H54 (cell line): ENCODE measurements around the gene SRP72.
"Not testable (repeated sequence)": the region's sequence is repeated elsewhere in the genome, so short reads cannot be mapped to it uniquely, and the experiment has no call there.

Experiments used
- DNase-seq: peaks from one replicate; pipeline ENCODE4 v3.0.0; 2011; ENCODE audit warnings: low spot score, mixed read lengths; ENCODE audit not compliant: insufficient read length
- FAIRE-seq: peaks from 3 replicates; lab custom pipeline; 2011; peaks lifted over from hg19 to GRCh38; lab: Jason Lieb, UNC
- POLR2A ChIP-seq: IDR thresholded peaks from 2 replicates; pipeline ENCODE4 v1.6.1; 2011; ENCODE audit warnings: low read depth, mild to moderate bottlenecking, low read length

The SRP72 gene

GRCh38 chr4:56448301-56448700 is 19.1 kb upstream of the SRP72 start:
- no peak for TF ChIP-seq POLR2A
- no peak for DNase-seq
- no peak for FAIRE-seq

DNA sequence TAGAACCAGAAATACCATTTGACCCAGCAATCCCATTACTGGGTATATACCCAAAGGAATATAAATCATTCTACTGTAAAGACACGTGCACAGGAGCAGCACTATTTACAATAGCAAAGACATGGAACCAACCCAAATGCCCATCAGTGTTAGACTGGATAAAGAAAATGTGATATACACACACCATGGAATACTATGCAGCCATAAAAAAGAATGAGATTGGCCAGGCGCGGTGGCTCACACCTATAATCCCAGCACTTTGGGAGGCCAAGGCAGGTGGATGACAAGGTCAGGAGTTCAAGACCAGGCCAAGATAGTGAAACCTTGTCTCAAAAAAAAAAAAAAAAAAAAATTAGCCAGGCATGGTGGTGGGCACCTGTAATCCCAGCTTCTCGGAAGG is 17.9 kb upstream of the SRP72 start:
- FAIRE-seq, DNase-seq: not testable (repeated sequence)

- FAIRE-seq (no peak), DNase-seq (no peak)
- TF ChIP-seq POLR2A = no peak
Observed at GRCh38 chr4:56450342-56450741, 17.1 kb upstream of the SRP72 start.

DNA sequence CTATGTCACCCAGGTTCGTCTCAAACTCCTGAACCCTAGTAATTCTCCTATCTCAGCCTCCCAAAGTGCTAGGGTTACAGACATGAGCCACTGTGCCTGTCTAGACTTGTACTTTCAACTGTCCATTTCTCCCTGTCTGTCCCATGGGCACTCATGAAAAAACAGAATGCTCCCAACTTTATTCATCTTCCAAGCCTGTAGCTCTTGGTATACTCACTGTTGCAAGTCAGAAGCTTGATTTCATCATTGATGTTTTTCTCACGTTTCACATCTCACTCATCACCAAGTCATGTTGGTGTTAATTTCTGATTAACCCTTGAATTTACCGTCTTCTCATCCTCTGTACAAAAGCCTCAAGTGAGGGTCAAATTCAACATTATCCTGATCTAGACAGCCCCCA is 7.3 kb upstream of the SRP72 start:
- DNase-seq (no peak), FAIRE-seq (no peak)
- TF ChIP-seq POLR2A = no peak

DNA sequence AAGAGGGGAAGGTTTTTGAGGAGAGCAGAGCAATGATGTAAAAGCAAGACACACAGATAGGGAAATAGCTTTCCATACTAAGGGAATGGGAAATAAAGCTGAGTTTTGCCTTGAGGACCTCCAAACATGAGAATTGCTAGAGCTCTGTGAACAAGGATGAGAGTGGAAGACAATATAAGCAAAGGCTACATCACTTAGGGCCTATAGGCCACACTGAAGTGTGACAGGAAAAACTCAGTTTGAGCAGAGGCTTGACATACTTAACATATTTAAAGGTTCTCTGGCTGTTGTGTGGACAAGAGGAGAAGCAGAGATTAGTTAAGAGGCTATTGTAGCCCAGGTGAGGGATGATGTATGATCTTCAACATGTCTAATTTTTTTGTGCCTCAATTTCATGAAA is 5.3 kb upstream of the SRP72 start:
- TF ChIP-seq POLR2A = no peak
- DNase-seq (no peak), FAIRE-seq (no peak)

DNA sequence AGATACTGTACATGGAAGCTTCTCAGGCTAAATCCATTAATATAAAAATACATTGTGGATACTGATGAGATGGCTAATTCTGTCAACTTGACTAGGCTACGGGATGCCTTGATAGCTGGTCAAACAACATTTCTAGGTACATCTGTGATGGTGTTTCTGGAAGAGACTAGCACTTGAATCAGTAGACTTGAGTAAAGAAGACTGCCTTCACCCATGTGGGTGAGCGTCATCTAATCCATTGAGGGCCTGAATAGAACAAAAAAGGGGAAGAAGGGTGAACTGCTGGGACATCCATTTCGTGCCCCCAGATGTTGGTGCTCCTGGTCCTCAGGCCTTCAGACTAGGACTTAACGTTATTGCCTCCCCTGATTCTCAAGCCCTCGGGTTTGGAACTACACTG is 3.7 kb upstream of the SRP72 start:
- TF ChIP-seq POLR2A = no peak
- no peak for FAIRE-seq
- no peak for DNase-seq

DNA sequence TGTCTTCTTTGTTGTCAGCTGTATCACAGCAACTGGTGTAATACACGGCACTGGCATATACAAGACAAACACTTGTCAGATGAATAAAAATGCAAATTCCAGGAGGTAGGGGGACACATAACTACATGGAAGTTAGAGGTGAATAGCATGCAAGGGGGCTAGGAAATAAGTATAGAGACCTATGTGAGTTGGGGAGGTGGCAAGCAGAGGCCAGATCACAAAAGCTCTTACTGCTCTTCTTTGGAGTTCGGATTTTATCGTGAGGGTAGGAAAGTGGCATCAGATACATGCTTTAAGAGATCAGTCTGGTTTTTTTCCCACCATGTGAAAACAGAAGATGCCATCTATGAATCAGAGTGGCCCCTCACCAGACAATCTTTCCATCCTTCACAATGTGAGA is 2.8 kb upstream of the SRP72 start:
- DNase-seq (no peak), FAIRE-seq (no peak)
- TF ChIP-seq POLR2A = no peak

DNA sequence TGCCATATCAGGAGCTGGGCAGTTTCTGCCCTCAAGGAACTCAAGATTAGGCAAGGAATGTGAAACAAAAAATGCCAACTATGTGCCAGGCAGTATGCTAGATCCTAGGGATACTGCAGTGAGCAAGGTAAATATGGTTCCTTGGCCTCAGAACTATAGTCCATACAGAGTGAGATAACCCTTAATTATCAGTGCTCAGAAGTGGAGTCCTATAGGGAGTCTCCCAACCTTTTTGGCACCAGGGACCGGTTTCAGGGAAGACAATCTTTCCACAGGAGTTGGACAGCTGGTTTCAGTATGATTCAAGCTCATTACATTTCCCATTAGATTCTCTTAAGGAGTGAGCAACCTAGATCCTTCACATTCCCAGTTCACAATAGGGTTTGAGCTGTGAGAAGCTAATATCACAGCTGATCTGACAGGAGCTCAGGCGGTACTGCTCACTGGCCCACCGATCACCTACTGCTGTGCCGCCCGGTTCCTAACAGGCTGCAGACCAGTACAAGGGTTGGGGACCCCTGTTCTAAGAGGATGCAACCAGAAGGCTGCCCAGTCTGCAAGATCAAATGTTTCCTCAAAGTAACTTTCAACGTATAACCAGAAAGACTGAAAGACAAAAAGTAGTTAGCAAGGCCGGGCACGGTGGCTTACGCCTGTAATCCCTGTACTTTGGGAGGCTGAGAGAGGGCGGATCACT is 1.7 kb upstream of the SRP72 start:
- no peak for DNase-seq
- TF ChIP-seq POLR2A = no peak
- FAIRE-seq = no peak

DNA sequence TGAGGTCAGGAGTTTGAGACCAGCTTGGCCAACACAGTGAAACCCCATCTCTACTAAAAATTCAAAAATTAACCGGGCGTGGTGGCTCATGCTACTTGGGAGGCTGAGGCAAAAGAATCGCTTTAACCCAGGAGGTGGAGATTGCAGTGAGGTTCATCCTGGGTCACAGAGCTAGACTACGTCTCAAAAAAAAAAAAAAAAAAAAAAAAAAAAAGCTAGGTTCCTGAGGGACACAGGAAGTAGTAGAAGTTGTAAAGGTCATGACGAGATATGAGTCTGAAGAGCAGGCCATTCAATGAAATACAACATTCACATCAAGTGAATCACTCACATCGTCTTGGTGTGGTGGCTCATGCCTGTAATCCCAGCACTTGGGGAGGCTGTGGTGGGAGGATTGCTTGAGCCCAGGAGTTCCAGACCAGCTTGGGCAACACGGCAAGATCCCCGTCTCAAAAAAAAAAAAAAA is 1.1 kb upstream of the SRP72 start:
- not testable (repeated sequence) for FAIRE-seq
- DNase-seq = peak; percentile 26

DNA sequence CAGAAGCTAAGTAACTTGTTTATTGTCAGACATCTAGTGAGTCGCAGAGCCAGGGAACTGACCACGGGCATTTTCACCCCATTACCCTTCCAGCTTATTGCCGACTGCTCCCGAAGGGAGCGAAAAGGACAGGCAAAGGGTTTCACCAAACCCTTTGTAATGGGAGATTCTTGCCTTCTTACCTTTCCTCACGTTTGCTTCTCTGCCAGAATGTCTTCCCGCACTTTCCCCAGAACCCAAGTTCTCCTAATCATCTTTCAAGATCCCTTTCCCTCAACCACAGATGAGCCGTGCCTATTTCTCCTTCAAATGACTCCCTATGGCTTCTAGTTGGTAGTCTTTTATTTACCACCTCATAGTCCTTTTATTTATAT is 520 bp upstream of the SRP72 start:
- DNase-seq (no peak), FAIRE-seq (no peak)

More for the DNA sequence above, 1.1 kb upstream of the SRP72 start:
- TF ChIP-seq POLR2A = peak; percentile 58

GRCh38 chr4:56468097-56468422 is 643 bp downstream of the SRP72 start:
- no peak for TF ChIP-seq POLR2A
- no peak for FAIRE-seq
- no peak for DNase-seq

More for the DNA sequence above, 520 bp upstream of the SRP72 start:
- TF ChIP-seq POLR2A = no peak

- TF ChIP-seq POLR2A = no peak
- no peak for FAIRE-seq
- no peak for DNase-seq
Observed at GRCh38 chr4:56469489-56470210, 2.2 kb downstream of the SRP72 start.

DNA sequence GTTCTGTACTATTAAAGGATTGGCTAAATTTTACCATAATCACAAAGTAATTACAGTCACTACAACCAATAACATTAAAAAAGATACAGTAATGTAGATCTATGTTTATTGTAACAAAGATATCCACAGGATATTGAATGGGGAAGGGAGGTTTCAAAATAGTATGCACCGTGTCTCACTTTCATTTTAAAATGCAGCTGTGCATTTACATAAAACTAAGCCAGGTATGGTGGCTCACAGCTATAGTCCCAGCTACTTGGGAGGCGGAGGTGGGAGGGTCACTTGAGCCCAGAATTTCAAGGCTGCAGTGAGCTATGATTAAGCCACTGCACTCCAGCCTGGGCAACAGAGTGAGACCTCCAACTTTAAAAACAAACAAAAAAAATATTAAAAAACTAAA is 8.5 kb downstream of the SRP72 start:
- DNase-seq (no peak), FAIRE-seq (no peak)
- no peak for TF ChIP-seq POLR2A

DNA sequence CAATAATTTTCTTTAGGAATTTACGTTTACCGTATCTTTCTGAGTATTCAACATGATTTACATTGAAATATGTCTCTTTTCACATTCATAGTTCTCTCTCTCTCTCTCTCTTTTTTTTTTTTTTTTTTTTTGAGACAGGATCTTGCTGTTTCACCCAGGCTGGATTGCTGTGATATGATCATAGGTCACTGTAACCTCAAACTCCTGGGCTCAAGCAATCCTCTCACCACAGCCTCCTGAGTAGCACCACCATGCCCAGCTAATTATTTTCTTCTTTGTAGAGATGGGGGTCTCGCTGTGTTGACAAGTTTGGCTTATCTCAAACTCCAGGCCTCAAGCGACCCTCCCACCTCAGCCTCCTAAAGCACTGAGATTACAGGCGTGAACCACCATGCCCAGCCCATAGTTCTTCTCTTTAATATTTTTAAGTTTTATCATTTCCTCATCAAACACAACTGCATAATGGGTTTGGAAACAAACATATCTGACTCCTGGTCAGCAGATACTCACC is 9.8 kb downstream of the SRP72 start:
- TF ChIP-seq POLR2A = no peak
- FAIRE-seq (no peak), DNase-seq (no peak)

- DNase-seq = no peak
- no peak for TF ChIP-seq POLR2A
- FAIRE-seq = no peak
Observed at GRCh38 chr4:56480691-56481090, 13.3 kb downstream of the SRP72 start.
